PC-3 (cell line): ENCODE data around the gene ESR2.

Experiments used
- CTCF ChIP-seq: fragments of 300-600 bp; sonication (generic); conservative IDR thresholded peaks from 2 replicates; pipeline ENCODE4 v1.5.1; 2017; ENCODE audit warnings: antibody characterized with exemption, low read depth, mild to moderate bottlenecking, low read length
- EZH2phosphoT487 ChIP-seq: fragments of 300-600 bp; sonication (generic); IDR thresholded peaks from 2 replicates; pipeline ENCODE4 v1.6.1; 2018; ENCODE audit warnings: mild to moderate bottlenecking, antibody characterized with exemption, low read length, borderline replicate concordance

- TF ChIP-seq CTCF (no peak), EZH2phosphoT487 (no peak)
These were observed 196.1 kb downstream of the ESR2 start for GRCh38 chr14:64098120-64098519.
